Activated naive CD4-positive, alpha-beta T cell treated with anti-CD3 and anti-CD28 coated beads, Interleukin-2, amount 50 U/mL, for 16 hours (primary cell): Measurements from ENCODE around the gene STAC.
"Not testable (repeated sequence)": the region's sequence is repeated elsewhere in the genome, so short reads cannot be mapped to it uniquely, and the experiment has no call there.

ENCODE experiments used
- DNase-seq: peaks from one replicate; pipeline ENCODE4 v3.0.0-alpha.2; 2020

Gene STAC

GRCh38 chr3:36524560-36524959 lies 144.3 kb downstream of the STAC start:
- no peak for DNase-seq

- DNase-seq, result no peak
Measured at GRCh38 chr3:36525115-36525801, 145.0 kb downstream of the STAC start.

GRCh38 chr3:36538136-36538749 lies 157.9 kb downstream of the STAC start:
- no peak for DNase-seq

GRCh38 chr3:36540888-36541518 lies 160.7 kb downstream of the STAC start:
- DNase-seq, result no peak

- no peak for DNase-seq
Measured at GRCh38 chr3:36542186-36542585, 161.9 kb downstream of the STAC start.

GRCh38 chr3:36543276-36543997 lies 163.1 kb downstream of the STAC start:
- no peak for DNase-seq

- DNase-seq, result no peak
Measured at GRCh38 chr3:36546226-36546625, 165.9 kb downstream of the STAC start.

- DNase-seq, result no peak
Measured at GRCh38 chr3:36548712-36549111, 168.4 kb downstream of the STAC start.

GRCh38 chr3:36557021-36557707 lies 176.9 kb downstream of the STAC start:
- no peak for DNase-seq

GRCh38 chr3:36557708-36558421 lies 177.6 kb downstream of the STAC start:
- DNase-seq, result no peak

GRCh38 chr3:36558961-36559360 lies 178.7 kb downstream of the STAC start:
- DNase-seq, result no peak

- DNase-seq, result no peak
Measured at GRCh38 chr3:36560685-36561084, 180.4 kb downstream of the STAC start.

GRCh38 chr3:36561601-36562000 lies 181.3 kb downstream of the STAC start:
- no peak for DNase-seq

GRCh38 chr3:36562945-36563344 lies 182.6 kb downstream of the STAC start:
- DNase-seq, result no peak

- no peak for DNase-seq
Measured at GRCh38 chr3:36575241-36575640, 194.9 kb downstream of the STAC start.

GRCh38 chr3:36578418-36578817 lies 198.1 kb downstream of the STAC start:
- not testable (repeated sequence) for DNase-seq

- DNase-seq, result no peak
Measured at GRCh38 chr3:36579746-36580145, 199.4 kb downstream of the STAC start.

- no peak for DNase-seq
Measured at GRCh38 chr3:36580716-36581115, 200.4 kb downstream of the STAC start.

- no peak for DNase-seq
Measured at GRCh38 chr3:36591959-36592358, 211.7 kb downstream of the STAC start.

GRCh38 chr3:36595511-36595910 lies 215.2 kb downstream of the STAC start:
- DNase-seq, result no peak

- no peak for DNase-seq
Measured at GRCh38 chr3:36596419-36596818, 216.1 kb downstream of the STAC start.

- no peak for DNase-seq
Measured at GRCh38 chr3:36597422-36597821, 217.1 kb downstream of the STAC start.
